HG03064 (cell line): ENCODE data around the gene CERS4.
"Not testable (repeated sequence)": the region's sequence is repeated elsewhere in the genome, so short reads cannot be mapped to it uniquely, and the experiment has no call there.

Experiments used
- ATAC-seq: cut with Tn5 transposase; IDR thresholded peaks from one replicate; pipeline ENCODE4 v1.9.1; 2021; ENCODE audit warnings: low read depth; ENCODE audit not compliant: unreplicated experiment

Gene CERS4

GRCh38 chr19:8209462-8210378 is 550 bp downstream of the CERS4 start:
- peak; percentile 52 for ATAC-seq

- ATAC-seq = no peak
Observed at GRCh38 chr19:8210421-8211101, 1.4 kb downstream of the CERS4 start.

- ATAC-seq = no peak
Observed at GRCh38 chr19:8212212-8212611, 3.0 kb downstream of the CERS4 start.

GRCh38 chr19:8212916-8213315 is 3.7 kb downstream of the CERS4 start:
- ATAC-seq = no peak

- no peak for ATAC-seq
Observed at GRCh38 chr19:8213827-8214672, 4.9 kb downstream of the CERS4 start.

- no peak for ATAC-seq
Observed at GRCh38 chr19:8214802-8215201, 5.6 kb downstream of the CERS4 start.

- no peak for ATAC-seq
Observed at GRCh38 chr19:8215783-8216182, 6.6 kb downstream of the CERS4 start.

- ATAC-seq = no peak
Observed at GRCh38 chr19:8216357-8216756, 7.2 kb downstream of the CERS4 start.

- ATAC-seq = not testable (repeated sequence)
Observed at GRCh38 chr19:8218127-8218526, 9.0 kb downstream of the CERS4 start.

GRCh38 chr19:8220481-8220880 is 11.3 kb downstream of the CERS4 start:
- ATAC-seq = no peak

GRCh38 chr19:8221161-8221560 is 12.0 kb downstream of the CERS4 start:
- ATAC-seq = no peak

GRCh38 chr19:8223442-8223841 is 14.3 kb downstream of the CERS4 start:
- not testable (repeated sequence) for ATAC-seq

GRCh38 chr19:8224394-8225145 is 15.4 kb downstream of the CERS4 start:
- no peak for ATAC-seq

GRCh38 chr19:8231073-8231604 is 22.0 kb downstream of the CERS4 start:
- no peak for ATAC-seq

GRCh38 chr19:8233370-8233769 is 24.2 kb downstream of the CERS4 start:
- ATAC-seq = no peak

- ATAC-seq = no peak
Observed at GRCh38 chr19:8237026-8237425, 27.9 kb downstream of the CERS4 start.

GRCh38 chr19:8238251-8238650 is 29.1 kb downstream of the CERS4 start:
- ATAC-seq = no peak

GRCh38 chr19:8239528-8240273 is 30.5 kb downstream of the CERS4 start:
- ATAC-seq = no peak
